Amniotic epithelial cell (primary cell): Measurements from ENCODE around the gene HOXB7.

Experiments used
- DNase-seq: peaks from one replicate; pipeline ENCODE4 v3.0.0-alpha.2; 2010; ENCODE audit warnings: low read depth

Gene HOXB7

GRCh38 chr17:48609033-48609432 is 1.8 kb downstream of the HOXB7 start:
- DNase-seq: peak; percentile 69

DNA sequence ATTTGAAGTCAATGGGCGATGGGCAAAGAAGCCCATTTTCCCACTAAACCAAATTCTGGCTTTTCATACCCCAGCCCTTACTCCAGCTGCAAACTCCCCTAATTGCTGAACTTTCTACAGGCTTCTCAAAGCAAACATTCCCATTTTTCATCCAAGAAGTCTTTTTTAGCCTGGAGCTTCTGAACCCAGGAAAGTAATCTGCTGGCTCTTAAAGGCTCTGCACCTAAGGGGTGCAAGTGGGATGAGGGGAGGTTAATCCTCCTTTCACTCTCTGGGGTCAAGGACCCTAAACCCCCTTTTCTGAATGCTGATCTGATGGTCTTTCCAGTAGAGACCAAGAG is 2.4 kb downstream of the HOXB7 start:
- peak; percentile 22 for DNase-seq

DNA sequence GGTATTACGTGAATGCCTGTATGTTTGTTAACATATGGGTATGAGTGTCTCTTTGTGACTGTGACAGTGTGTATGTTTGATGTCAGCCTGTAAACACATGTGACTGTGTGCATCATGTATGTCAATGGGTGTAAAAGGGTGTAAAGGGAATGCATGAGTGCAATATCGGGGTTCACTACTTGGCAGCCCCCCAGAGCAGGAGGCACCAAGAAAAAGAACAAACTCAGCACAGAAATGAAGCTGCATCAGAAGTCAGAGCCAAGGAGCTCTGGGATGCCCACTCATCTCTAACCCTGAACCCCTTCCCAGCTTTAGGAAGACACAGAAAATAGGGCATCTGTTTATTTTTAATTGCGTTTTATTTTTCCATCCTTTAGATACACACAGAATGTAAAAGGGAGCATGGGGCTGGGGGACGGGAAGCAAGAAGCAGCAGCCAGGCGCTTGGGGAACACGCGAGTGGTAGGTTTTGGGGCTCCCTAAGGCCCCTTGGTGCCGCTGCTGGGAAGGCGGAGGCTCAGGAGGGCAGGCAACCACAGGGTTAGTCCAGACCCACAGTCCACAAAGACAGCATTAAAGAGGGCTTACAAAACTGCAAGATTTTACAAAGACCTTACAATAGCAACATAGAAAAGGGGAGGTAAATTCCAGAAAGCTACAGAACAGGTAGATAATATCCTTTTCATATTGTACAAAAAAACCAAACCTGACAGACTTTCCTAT is 3.8 kb downstream of the HOXB7 start:
- DNase-seq: peak; percentile 48

GRCh38 chr17:48605991-48606891 is 4.6 kb downstream of the HOXB7 start:
- peak; percentile 75 for DNase-seq

DNA sequence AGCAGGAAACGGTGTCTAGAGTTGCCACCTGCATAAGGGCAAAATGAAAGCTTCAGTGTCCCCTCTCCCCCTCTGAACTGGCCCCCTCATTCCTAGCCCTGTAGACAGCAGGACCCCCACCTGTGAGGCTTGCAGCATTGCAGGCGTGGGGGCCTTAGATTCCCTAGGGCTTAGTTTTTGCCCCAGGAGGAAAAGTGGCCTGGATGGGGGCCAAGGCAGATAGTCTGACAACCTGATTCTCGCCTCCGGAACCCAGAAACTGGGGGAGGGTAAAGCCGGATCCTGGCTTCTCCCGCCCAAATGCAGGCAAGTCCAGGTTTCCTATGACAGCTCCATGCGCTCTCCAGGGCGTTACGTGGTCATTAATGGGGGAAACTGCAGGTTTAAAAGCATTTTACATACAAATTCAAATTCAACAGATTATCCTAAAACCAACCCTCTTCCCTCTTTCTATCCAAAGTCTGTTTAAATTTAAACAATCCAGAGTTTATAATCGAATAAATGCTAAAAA is 5.4 kb downstream of the HOXB7 start:
- DNase-seq: peak; percentile 69

GRCh38 chr17:48604770-48605329 is 6.0 kb downstream of the HOXB7 start, which contains the start of gene HOXB6:
Gene HOXB6, minus strand, starts transcription at chr17:48604986. Its CDS starts 6,836 bp downstream, at chr17:48598150.
- peak; percentile 91 for DNase-seq

- DNase-seq: peak; percentile 85
Observed at GRCh38 chr17:48603959-48604769, 6.7 kb downstream of the HOXB7 start.

DNA sequence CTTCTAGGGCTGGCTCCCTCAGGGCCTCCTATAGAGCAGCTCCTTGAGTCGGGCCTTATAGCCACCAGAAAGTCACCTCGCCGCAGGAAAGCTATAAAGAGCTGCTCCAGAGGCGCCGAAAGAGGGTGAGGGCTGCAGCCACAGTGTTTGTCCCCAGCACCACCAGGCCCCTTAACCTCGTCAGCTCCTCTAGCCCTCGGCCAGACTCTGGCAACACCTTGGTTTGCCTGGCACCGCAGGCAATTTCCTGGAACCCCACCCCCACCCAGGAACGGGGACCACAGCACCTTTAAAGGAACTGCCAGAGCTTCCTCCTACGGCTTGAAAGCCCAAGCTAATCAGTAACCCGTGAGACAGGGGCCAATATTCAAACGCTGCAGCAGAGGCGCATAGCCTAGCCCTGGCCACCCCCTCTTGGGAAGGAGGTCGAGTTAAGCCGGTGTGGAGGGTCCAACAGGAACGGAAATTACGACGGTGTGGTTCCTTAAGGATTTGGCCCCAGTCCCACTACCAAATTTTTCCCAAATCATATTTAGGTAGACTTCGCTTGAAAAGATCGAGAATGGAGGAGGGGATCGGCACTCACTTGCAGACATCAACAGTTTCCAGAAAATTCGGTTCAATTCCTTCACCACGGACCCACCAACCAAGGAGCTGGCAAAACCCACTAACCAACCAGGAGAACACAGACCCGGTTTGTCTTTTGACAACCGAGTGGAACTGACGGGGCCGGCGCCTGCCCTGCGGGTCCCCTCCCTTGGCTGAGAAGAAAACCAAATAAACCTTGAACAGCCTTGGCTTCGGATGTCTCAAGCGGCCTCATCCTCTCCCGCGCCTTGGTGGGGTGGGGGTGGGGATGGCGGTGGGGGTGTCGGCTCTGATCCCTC is 9.0 kb downstream of the HOXB7 start:
- DNase-seq: peak; percentile 19

DNA sequence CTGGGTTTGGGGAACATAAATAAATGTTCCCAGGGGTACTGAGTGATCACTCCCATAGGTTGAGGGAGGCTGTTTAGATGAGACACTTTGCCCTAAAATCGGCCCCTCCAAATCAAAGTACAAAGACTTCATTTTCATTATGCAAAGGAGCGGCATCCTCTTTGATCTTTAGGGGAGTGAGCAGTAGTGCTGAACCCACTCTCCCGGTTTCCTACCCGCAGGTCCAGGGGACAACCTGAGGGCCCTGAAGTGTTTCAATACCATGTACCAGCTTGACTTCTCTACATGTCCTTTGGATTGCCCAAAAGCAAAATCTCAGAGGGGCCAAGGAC is 9.6 kb downstream of the HOXB7 start:
- peak; percentile 31 for DNase-seq

DNA sequence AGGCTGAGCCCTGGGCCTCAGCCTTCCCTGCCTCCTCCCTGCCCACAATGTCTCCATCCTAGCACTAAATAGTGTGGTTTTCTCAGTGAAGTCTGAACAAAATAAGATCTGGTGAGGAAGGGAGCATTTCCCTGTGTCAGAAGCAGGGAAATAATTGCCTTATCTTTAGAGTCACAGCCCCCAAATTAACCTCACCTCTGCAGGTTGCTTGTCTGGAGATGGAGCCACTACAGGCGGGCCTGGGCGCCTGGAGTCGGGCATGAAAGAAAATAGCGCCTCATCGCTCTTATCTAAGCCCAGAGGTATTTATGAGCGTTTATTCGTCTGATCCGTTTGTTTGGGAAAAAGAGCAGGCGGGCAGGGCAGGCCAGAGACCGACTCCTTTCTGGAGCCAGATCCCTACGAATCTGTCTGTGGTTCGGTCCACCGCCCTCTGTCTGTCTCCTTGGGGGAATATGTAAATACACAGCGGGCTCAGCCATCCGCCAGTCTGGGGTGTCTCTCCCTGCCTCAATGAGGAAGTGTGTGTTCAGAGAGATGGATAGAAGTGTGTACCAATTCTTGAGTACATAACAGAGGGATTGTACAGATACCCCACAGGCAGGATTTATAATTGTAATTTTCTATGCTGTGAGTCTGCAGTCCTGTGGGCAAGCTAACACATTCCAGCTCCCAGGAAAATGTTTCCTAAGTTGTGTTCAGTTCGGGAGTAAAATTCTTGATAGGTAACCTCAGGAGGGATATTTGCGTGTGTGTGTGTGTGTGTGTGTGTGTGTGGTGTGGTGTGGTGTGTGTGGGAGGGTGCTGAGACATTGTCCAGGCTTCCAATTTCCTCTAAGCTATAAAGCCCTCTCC is 10.3 kb downstream of the HOXB7 start:
- peak; percentile 94 for DNase-seq

GRCh38 chr17:48599354-48599753 is 11.5 kb downstream of the HOXB7 start:
- peak; percentile 17 for DNase-seq

GRCh38 chr17:48598736-48599135 is 12.1 kb downstream of the HOXB7 start:
- DNase-seq: peak; percentile 41

GRCh38 chr17:48597778-48598631 is 12.8 kb downstream of the HOXB7 start:
- DNase-seq: peak; percentile 89

DNA sequence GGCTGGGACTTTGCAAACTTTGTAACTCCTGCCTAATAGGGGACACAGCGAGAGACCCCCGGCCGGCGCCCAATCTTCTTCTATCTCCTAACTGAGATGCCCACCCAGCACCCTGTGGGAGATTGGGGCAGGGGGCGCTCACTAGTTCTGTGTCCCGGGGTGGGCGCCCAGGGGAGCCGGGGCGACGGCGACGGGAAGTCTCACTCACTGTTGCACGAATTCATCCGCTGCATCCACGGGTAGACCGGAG is 13.4 kb downstream of the HOXB7 start:
- DNase-seq: no peak

DNA sequence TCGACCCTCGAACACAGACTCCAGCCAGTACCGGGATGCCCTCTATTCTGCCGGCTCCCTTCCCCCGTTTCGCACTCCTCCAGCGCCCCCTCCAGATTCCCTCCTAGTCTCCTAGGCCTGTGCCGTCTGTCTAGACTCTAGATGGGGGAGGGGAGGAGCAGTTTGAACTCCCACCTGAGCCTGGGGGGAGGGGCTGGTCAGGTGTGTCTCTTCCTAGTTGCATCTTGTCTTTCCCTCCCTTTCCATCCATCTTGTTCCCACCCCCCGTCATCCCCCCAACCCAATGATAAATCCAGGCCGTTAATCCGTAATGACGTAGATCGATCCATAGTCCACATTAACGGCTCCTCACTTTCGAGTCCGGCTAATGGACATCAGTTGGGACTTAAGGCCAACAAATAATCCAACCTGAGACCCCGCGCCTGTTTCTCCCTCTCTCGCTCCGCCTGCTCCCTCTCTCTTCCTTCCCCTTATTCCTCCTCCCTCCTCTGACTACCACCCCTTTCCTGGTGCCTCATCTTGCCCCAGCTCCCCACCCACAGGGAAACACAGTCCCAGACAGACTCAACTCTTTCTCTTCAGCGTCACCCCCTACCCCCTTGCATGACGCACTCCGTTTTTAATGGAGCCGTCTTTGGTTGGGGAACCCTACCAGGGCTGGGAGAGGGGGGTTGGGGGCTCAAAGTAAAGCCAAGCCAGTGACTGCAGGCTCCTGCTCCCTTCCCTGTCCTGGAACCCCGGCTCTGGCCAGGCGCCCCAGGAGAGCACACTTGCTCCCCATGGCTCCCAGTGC is 13.9 kb downstream of the HOXB7 start:
- DNase-seq: peak; percentile 83

DNA sequence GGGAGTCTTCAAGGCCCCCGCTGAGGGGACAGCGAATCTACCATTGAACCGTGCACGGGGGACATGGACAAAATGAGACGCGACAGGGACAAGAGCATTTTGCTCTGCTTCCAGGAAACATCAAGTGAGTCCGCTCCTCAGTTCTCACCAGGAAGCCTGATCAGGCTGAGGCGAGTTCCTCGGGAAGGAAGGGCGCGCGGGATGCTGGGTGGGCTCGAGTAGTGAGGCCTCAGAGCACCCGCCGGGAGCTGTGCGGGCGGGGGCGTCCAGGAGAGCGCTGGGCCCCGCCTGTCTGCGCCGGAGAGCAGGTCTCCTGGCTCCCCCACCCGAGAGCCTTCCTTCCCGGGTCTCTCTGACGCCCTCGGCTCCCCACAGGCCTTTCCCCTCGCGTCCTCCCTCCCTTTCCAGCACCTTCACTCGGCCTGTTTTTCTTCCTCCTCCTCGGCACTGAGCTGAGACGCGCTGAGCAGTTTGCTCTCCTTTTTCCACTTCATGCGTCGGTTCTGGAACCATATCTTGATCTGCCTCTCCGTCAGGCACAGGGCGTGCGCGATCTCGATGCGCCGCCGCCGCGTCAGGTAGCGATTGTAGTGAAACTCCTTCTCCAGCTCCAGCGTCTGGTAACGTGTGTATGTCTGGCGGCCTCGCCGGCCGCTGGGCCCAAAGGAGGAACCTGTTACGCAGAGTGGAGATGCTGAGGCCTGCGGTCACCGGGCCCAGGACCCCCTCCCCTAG is 14.7 kb downstream of the HOXB7 start:
- DNase-seq: peak; percentile 60

DNA sequence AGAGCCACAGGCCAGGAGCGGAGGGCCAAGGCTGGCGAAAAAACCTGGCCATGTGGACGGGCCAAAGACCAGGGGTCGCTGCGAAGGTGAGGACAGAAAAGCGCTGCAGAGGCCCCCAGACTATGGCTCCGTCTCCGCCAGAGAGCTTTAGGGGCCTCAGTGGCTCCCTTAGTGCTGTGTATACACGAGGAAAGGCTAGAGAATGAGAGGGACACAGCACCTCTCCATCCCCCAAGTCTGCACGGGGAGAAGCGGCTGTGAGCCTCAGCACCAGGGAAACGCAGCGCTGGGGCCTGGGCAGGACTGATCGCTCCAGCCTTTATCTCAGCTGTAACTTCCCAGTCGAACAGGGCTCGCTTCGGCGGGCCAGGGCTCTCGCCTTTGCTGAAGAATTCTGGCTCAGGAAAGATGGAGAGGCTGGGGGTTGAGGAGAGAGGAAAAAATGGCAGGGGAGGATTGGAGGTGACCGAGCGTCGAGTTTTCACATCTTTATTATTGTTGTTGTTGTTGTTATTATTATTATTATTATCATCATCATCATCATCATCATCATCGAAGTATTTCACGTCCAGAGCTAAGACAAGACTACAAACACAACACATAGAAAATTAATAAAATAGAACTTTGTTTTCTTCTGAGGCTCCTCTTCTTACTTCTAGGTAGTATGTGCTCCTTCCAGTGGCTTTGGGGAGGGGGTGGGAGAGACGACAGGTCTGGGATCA is 15.4 kb downstream of the HOXB7 start:
- DNase-seq: no peak
